CD4-positive, alpha-beta T cell (primary cell): ENCODE data around the gene MDM4. TPM values are rescaled to one million over a fixed set of nuclear protein-coding genes. Genes with fewer than 3 reads are reported as not detected.
"Not testable (repeated sequence)": the region's sequence is repeated elsewhere in the genome, so short reads cannot be mapped to it uniquely, and the experiment has no call there.

ENCODE experiments used
- ATAC-seq: fragments of 200-7000 bp; cut with Tn5 transposase; one replicate; pipeline ENCODE4 v1.10.0; 2022; ENCODE audit warnings: mild to moderate bottlenecking; ENCODE audit not compliant: poor library complexity
- CTCF ChIA-PET: fragments of 350-600 bp; sonication (Branson Sonifier 250); formaldehyde crosslinking; loops from one replicate; lab custom pipeline; 2021; ENCODE audit warnings: antibody characterized with exemption, inconsistent platforms; lab: Charles Lee
- POLR2A ChIA-PET: fragments of 350-600 bp; sonication (Branson Sonifier 250); formaldehyde crosslinking; loops from one replicate; lab custom pipeline; 2021; ENCODE audit warnings: antibody characterized with exemption, inconsistent platforms; lab: Charles Lee
- DNase-seq, 14 experiments: peaks; one replicate each; pipeline ENCODE4 v3.0.0-alpha.2; 2013 to 2020; ENCODE audit warnings: mixed read lengths in 2 of 14
- H3K27ac ChIP-seq, 2 donors: one replicate each; pipeline versions ENCODE4 v1.5.1 to v1.7.0; 2013; ENCODE audit warnings: low read length in 2 of 2, low read depth in 1 of 2, mild to moderate bottlenecking in 1 of 2
- H3K27me3 ChIP-seq, 2 experiments: 1 replicate in 1 of 2; 2 replicates in 1 of 2; pipeline versions ENCODE4 v1.6.1 to v1.7.0; 2013; ENCODE audit warnings: low read length in 2 of 2, control low read depth in 1 of 2, mild to moderate bottlenecking in 1 of 2, moderate library complexity in 1 of 2; ENCODE audit not compliant: insufficient read depth in 2 of 2, control insufficient read depth in 1 of 2
- H3K36me3 ChIP-seq: one replicate; pipeline ENCODE4 v1.6.1; 2013; ENCODE audit warnings: low read length, control low read depth; ENCODE audit not compliant: insufficient read depth
- H3K4me1 ChIP-seq: one replicate; pipeline ENCODE4 v1.6.1; 2013; ENCODE audit warnings: low read length, control low read depth; ENCODE audit not compliant: insufficient read depth
- H3K4me3 ChIP-seq: one replicate; pipeline ENCODE4 v1.5.1; 2013; ENCODE audit warnings: mild to moderate bottlenecking, low read length, moderate library complexity
- H3K9me3 ChIP-seq, 2 experiments: 1 replicate in 1 of 2; 2 replicates in 1 of 2; pipeline versions ENCODE4 v1.6.1 to v1.7.0; 2013; ENCODE audit warnings: low read length in 2 of 2, mild to moderate bottlenecking in 2 of 2, control low read depth in 1 of 2, moderate library complexity in 1 of 2; ENCODE audit not compliant: control insufficient read depth in 1 of 2, insufficient read depth in 1 of 2
- H3K27ac Mint-ChIP-seq: one replicate; pipeline ENCODE4 v1.8.0; 2020; ENCODE audit warnings: mixed read lengths
- H3K27me3 Mint-ChIP-seq: one replicate; pipeline ENCODE4 v1.8.0; 2021; ENCODE audit warnings: mixed read lengths
- H3K36me3 Mint-ChIP-seq: one replicate; pipeline ENCODE4 v1.8.0; 2021; ENCODE audit warnings: low read depth, mixed read lengths
- H3K4me1 Mint-ChIP-seq: one replicate; pipeline ENCODE4 v1.8.0; 2021; ENCODE audit warnings: low read depth, mixed read lengths
- H3K4me3 Mint-ChIP-seq: one replicate; pipeline ENCODE4 v1.8.0; 2020; ENCODE audit warnings: mild to moderate bottlenecking, mixed read lengths
- H3K9me3 Mint-ChIP-seq: one replicate; pipeline ENCODE4 v1.8.0; 2020; ENCODE audit warnings: mixed read lengths
- intact Hi-C, 2 experiments: fragments of 100-400 bp; cut with DNase I in 1 of 2; cut with micrococcal nuclease in 1 of 2; formaldehyde crosslinking; loops; one replicate each; pipeline versions ENCODE4 v1.15.1 to v1.9.0; 2023 to 2025; cut with DNase I, micrococcal nuclease
- total RNA-seq, 174 experiments: library from RNA in 2 of 174; stranded (reverse) in 2 of 174; gene quantifications; one replicate each; pipeline ENCODE4 v1.2.3 and lab custom pipeline; 2021 to 2026
- TF ChIP-seq, protein P1 (sequence below): fragments of 200-600 bp; IDR thresholded peaks from one replicate; pipeline ENCODE4 v1.8.0; 2022; ENCODE audit warnings: antibody characterized with exemption, mild to moderate bottlenecking

The MDM4 gene
- total RNA-seq, 2 experiments from 2014 or later: 260 to 266 TPM

DNA sequence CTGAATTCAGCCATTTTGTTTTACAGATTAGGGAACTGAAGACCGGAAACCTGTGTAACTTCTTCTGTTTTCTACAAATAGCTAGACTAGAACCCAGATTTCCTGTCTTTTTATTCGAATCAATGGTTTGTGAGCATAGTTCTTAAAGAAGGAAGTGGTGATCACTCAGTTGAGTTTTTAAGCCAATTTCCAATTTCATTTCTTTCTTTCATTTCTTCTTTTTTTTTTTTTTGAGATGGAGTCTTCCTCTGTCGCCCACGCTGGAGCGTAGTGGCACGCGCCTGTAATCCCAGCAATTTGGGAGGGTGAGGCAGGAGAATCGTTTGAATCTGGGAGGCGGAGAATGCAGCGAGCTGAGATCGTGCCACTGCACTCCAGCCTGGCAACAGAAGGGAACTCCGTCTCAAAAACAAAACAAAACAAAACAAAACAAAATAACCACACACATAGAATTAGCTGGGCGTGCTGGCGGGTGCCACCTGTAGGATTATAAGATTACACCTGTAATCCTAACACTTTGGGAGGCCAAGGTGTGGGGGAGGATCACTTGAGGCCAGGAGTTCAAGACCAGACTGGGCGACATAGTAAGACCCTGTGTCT, 3.0 kb upstream of the MDM4 start:
- no peaks in the 10 kb centered on the region for H3K9me3 Mint-ChIP-seq
- H3K36me3 Mint-ChIP-seq: peaks cover 7% of the 10 kb centered on the region
- peak overlapping the region; percentile 89 to 91 for H3K27ac ChIP-seq
- peak in 13 of 14 experiments; percentile 30 to 91 (median 58) for DNase-seq
- ChIA-PET POLR2A (interaction anchor here (0.6 to 2.0 kb wide), 18 partner anchors 8 to 805 kb away, joined by 3 to 16 read pairs (median 4); partner anchors contain the start of gene PIK3C2B), CTCF (interaction anchor here (0.5 to 1.3 kb wide), 11 partner anchors 10 to 720 kb away, joined by 3 to 7 read pairs (median 4); no protein-coding TSS in a partner anchor)
- TF ChIP-seq, protein P1, sequence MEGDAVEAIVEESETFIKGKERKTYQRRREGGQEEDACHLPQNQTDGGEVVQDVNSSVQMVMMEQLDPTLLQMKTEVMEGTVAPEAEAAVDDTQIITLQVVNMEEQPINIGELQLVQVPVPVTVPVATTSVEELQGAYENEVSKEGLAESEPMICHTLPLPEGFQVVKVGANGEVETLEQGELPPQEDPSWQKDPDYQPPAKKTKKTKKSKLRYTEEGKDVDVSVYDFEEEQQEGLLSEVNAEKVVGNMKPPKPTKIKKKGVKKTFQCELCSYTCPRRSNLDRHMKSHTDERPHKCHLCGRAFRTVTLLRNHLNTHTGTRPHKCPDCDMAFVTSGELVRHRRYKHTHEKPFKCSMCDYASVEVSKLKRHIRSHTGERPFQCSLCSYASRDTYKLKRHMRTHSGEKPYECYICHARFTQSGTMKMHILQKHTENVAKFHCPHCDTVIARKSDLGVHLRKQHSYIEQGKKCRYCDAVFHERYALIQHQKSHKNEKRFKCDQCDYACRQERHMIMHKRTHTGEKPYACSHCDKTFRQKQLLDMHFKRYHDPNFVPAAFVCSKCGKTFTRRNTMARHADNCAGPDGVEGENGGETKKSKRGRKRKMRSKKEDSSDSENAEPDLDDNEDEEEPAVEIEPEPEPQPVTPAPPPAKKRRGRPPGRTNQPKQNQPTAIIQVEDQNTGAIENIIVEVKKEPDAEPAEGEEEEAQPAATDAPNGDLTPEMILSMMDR: peak; percentile 15
- ATAC-seq: peak; percentile 39
- peaks cover 61% of the 10 kb centered on the region for H3K4me1 ChIP-seq
- H3K36me3 ChIP-seq: no peaks in the 10 kb centered on the region
- H3K27me3 ChIP-seq: no peaks in the 10 kb centered on the region
- peak overlapping the region; percentile 97 for H3K4me3 Mint-ChIP-seq
- peaks cover 49% of the 10 kb centered on the region for H3K4me1 Mint-ChIP-seq
- intact Hi-C loops: no loop called here
- H3K9me3 ChIP-seq: no peaks in the 10 kb centered on the region
- peak overlapping the region; percentile 98 for H3K27ac Mint-ChIP-seq
- H3K4me3 ChIP-seq: peak overlapping the region; percentile 55
- no peaks in the 10 kb centered on the region for H3K27me3 Mint-ChIP-seq

DNA sequence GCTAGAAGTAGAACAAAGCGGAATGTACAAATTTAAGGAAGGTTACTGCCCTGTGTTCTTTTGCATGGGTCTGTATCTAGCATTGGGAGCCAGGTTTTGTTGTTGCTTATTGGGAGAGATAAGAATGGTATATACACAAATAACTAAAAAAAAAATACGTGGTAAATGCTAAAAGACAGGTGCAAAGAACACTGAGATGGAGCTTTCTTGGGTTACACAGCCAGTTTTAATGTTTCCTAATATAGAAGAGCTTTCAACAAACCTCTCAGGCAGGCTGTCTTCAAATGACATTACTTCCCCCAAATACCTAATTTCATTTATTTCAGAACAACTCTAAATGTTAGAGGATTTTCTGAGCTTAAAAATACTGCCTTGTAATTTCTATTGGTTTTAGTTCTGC, 1.4 kb upstream of the MDM4 start:
- Mint-ChIP-seq H3K4me1 (peaks cover 52% of the 10 kb centered on the region), H3K27me3 (no peaks in the 10 kb centered on the region), H3K27ac (no peak overlapping the region), H3K4me3 (peak overlapping the region; percentile 26), H3K9me3 (no peaks in the 10 kb centered on the region), H3K36me3 (peaks cover 17% of the 10 kb centered on the region)
- ChIA-PET CTCF (interaction anchor here (1.0 to 1.8 kb wide), 6 partner anchors 9 to 116 kb away, joined by 3 to 6 read pairs (median 4); no protein-coding TSS in a partner anchor), POLR2A (interaction anchor here (0.6 to 5.9 kb wide), 7 partner anchors 8 to 68 kb away, joined by 3 to 262 read pairs (median 15); partner anchors contain the start of gene PIK3C2B)
- H3K9me3 ChIP-seq: no peaks in the 10 kb centered on the region
- intact Hi-C loops: no loop called here
- H3K27me3 ChIP-seq: no peaks in the 10 kb centered on the region
- H3K4me3 ChIP-seq: no peak overlapping the region
- no peak for DNase-seq
- no peak for ATAC-seq
- peak overlapping the region in 1 of 2 donors; percentile 51 for H3K27ac ChIP-seq
- H3K36me3 ChIP-seq: peaks cover 6% of the 10 kb centered on the region
- H3K4me1 ChIP-seq: peaks cover 78% of the 10 kb centered on the region
- TF ChIP-seq, protein P1: no peak

DNA sequence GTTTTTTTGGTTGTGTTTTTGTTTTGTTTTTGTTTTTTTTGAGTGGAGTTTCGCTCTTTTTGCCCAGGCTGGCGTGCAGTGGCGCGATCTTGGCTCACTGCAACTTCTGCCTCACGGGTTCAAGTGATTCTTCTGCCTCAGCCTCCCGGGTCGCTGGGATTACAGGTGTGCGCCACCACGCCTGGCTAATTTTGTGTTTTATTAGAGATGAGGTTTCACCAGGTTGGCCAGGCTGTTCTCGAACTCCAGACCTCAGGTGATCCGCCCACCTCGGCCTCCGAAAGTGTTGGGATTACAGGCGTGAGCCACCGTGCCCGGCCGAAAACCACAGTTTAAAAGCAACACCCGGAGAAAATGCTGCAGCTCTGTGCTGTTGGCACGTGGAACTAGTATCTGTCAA, 1.2 kb downstream of the MDM4 start:
- H3K4me1 Mint-ChIP-seq: peaks cover 63% of the 10 kb centered on the region
- CTCF ChIA-PET: interaction anchor here (1.0 to 2.5 kb wide), 4 partner anchors 14 to 48 kb away, joined by 3 to 8 read pairs (median 4); no protein-coding TSS in a partner anchor
- intact Hi-C loops: not testable (repeated sequence)

More for the DNA sequence above, 1.2 kb downstream of the MDM4 start:
- not testable (repeated sequence) for H3K27me3 Mint-ChIP-seq, H3K36me3 ChIP-seq, H3K27ac Mint-ChIP-seq, H3K9me3 ChIP-seq, H3K4me3 Mint-ChIP-seq, ATAC-seq, H3K9me3 Mint-ChIP-seq, H3K27me3 ChIP-seq
- peak overlapping the region; percentile 98 to 99 for H3K27ac ChIP-seq
- H3K4me3 ChIP-seq: peak overlapping the region; percentile 91
- H3K36me3 Mint-ChIP-seq: peaks cover 33% of the 10 kb centered on the region
- DNase-seq: peak in 1 of 14 experiments; percentile 22
- H3K4me1 ChIP-seq: peaks cover 89% of the 10 kb centered on the region
- POLR2A ChIA-PET: interaction anchor here (1.1 to 5.9 kb wide), 11 partner anchors 10 to 657 kb away, joined by 3 to 262 read pairs (median 14); partner anchors contain the start of gene PIK3C2B
